ENCODE results near the gene SOX13.

SOX13 gene

GRCh38 chr1:204132718-204133117, 59.8 kb downstream of the SOX13 start:
- no peak overlapping the region for H3K4me3 ChIP-seq (ENCODE audit: low read length)
- no peak for TF ChIP-seq ZNF274 (IDR thresholded peaks at IDR 0.05; ENCODE audit: low read depth, low read length)

GRCh38 chr1:204134103-204134502, 61.2 kb downstream of the SOX13 start:
- H3K4me3 ChIP-seq (ENCODE audit: low read length): no peak overlapping the region
- TF ChIP-seq ZNF274 (IDR thresholded peaks at IDR 0.05; ENCODE audit: low read depth, low read length): no peak

GRCh38 chr1:204136814-204137213, 63.9 kb downstream of the SOX13 start:
- no peak for TF ChIP-seq ZNF274 (IDR thresholded peaks at IDR 0.05; ENCODE audit: low read depth, low read length)
- no peak overlapping the region for H3K4me3 ChIP-seq (ENCODE audit: low read length)

- no peak overlapping the region for H3K4me3 ChIP-seq (ENCODE audit: low read length)
- TF ChIP-seq ZNF274 (IDR thresholded peaks at IDR 0.05; ENCODE audit: low read depth, low read length): no peak
These were observed 66.2 kb downstream of the SOX13 start for GRCh38 chr1:204139088-204139487.

- TF ChIP-seq ZNF274 (IDR thresholded peaks at IDR 0.05; ENCODE audit: low read depth, low read length): no peak
- H3K4me3 ChIP-seq (ENCODE audit: low read length): no peak overlapping the region
These were observed 67.0 kb downstream of the SOX13 start for GRCh38 chr1:204139952-204140351.

- no peak overlapping the region for H3K4me3 ChIP-seq (ENCODE audit: low read length)
- no peak for TF ChIP-seq ZNF274 (IDR thresholded peaks at IDR 0.05; ENCODE audit: low read depth, low read length)
These were observed 68.2 kb downstream of the SOX13 start for GRCh38 chr1:204141131-204141530.

- no peak for TF ChIP-seq ZNF274 (IDR thresholded peaks at IDR 0.05; ENCODE audit: low read depth, low read length)
- no peak overlapping the region for H3K4me3 ChIP-seq (ENCODE audit: low read length)
These were observed 69.4 kb downstream of the SOX13 start for GRCh38 chr1:204142032-204142974.

- H3K4me3 ChIP-seq (ENCODE audit: low read length): no peak overlapping the region
- TF ChIP-seq ZNF274 (IDR thresholded peaks at IDR 0.05; ENCODE audit: low read depth, low read length): no peak
These were observed 70.5 kb downstream of the SOX13 start for GRCh38 chr1:204143276-204144041.

- H3K4me3 ChIP-seq (ENCODE audit: low read length): no peak overlapping the region
- TF ChIP-seq ZNF274 (IDR thresholded peaks at IDR 0.05; ENCODE audit: low read depth, low read length): no peak
These were observed 72.2 kb downstream of the SOX13 start for GRCh38 chr1:204145033-204145504.

- TF ChIP-seq ZNF274 (IDR thresholded peaks at IDR 0.05; ENCODE audit: low read depth, low read length): no peak
- H3K4me3 ChIP-seq (ENCODE audit: low read length): no peak overlapping the region
These were observed 73.4 kb downstream of the SOX13 start for GRCh38 chr1:204146309-204146708.

GRCh38 chr1:204146965-204147364, 74.0 kb downstream of the SOX13 start:
- TF ChIP-seq ZNF274 (IDR thresholded peaks at IDR 0.05; ENCODE audit: low read depth, low read length): no peak
- H3K4me3 ChIP-seq (ENCODE audit: low read length): no peak overlapping the region

GRCh38 chr1:204147406-204148383, 74.8 kb downstream of the SOX13 start:
- no peak overlapping the region for H3K4me3 ChIP-seq (ENCODE audit: low read length)
- TF ChIP-seq ZNF274 (IDR thresholded peaks at IDR 0.05; ENCODE audit: low read depth, low read length): no peak

- TF ChIP-seq ZNF274 (IDR thresholded peaks at IDR 0.05; ENCODE audit: low read depth, low read length): no peak
- no peak overlapping the region for H3K4me3 ChIP-seq (ENCODE audit: low read length)
These were observed 76.2 kb downstream of the SOX13 start for GRCh38 chr1:204149107-204149506.

Data from GM08714 (cell line).